ENCODE data around the gene PI4K2A. TPM values are rescaled to one million over a fixed set of nuclear protein-coding genes. Genes with fewer than 3 reads are reported as not detected.

Gene PI4K2A
- total and polyA plus RNA-seq, 2 of the 13 experiments (the other 11 are each of a cell fraction or from before 2014, with no cell fraction given): 10.9 to 14.3 TPM

DNA sequence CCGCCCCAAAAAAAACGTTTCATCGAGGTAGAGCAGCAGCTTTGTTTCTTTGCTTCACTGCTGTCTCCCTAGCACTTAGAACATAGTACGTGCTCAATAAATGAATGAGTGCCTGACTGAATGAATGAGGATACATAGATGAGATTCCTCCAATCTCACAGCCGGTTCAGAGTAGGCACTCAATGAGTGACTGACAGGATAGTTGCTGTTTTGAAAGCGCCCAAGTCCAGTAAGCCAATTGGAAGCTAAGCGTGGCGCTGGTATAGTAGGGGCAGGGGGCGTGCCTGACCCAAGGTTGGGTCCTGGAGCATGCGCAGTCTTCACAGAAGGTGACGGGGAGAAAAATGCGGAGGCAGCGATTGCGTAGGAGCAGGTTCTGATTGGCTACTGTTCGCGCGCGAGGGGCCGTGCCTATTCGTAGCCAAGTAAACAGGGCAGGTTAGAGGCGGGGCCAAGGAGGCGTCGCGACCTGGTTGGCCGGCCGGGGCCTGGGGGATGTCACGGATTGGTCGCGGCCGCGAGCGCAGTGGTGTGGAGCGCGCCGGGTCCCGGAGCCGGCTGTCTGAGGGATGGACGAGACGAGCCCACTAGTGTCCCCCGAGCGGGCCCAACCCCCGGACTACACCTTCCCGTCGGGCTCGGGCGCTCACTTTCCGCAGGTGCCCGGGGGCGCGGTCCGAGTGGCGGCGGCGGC is at the start of gene PI4K2A (continued):
- TF ChIP-seq FOSL1 (CRISPR knock-in tag; IDR thresholded peaks at IDR 0.05; ENCODE audit: borderline replicate concordance): no peak
- no peak for TF ChIP-seq SETDB1 (CRISPR knock-in tag; IDR thresholded peaks at IDR 0.05; ENCODE audit: borderline replicate concordance)
- TF ChIP-seq CEBPB (IDR thresholded peaks at IDR 0.05; ENCODE audit: borderline replicate concordance, low read depth, low read length): peak; percentile 85; the same call in 1 of the 2 replicates
- TF ChIP-seq PLRG1 (conservative IDR thresholded peaks at IDR 0.05): no peak
- TF ChIP-seq ZNF670 (CRISPR knock-in tag; IDR thresholded peaks at IDR 0.05; ENCODE audit: borderline replicate concordance): no peak
- TF ChIP-seq, protein P1, sequence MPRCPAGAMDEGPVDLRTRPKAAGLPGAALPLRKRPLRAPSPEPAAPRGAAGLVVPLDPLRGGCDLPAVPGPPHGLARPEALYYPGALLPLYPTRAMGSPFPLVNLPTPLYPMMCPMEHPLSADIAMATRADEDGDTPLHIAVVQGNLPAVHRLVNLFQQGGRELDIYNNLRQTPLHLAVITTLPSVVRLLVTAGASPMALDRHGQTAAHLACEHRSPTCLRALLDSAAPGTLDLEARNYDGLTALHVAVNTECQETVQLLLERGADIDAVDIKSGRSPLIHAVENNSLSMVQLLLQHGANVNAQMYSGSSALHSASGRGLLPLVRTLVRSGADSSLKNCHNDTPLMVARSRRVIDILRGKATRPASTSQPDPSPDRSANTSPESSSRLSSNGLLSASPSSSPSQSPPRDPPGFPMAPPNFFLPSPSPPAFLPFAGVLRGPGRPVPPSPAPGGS (CRISPR knock-in tag; IDR thresholded peaks at IDR 0.05): no peak; the same call in none of the 2 replicates
- TF ChIP-seq SNRNP70 (IDR thresholded peaks at IDR 0.05; ENCODE audit: low read depth, low read length): no peak
- no peak for TF ChIP-seq ZNF317 (CRISPR knock-in tag; IDR thresholded peaks at IDR 0.05)
- TF ChIP-seq ZNF609 (CRISPR knock-in tag; IDR thresholded peaks at IDR 0.05; ENCODE audit: borderline replicate concordance): no peak
- TF ChIP-seq CERS6 (CRISPR knock-in tag; IDR thresholded peaks at IDR 0.05): no peak
- TF ChIP-seq TBX2 (CRISPR knock-in tag; IDR thresholded peaks at IDR 0.05; ENCODE audit: borderline replicate concordance): peak; percentile 68; the same call in 1 of the 2 replicates
- no peak for TF ChIP-seq ZNF672 (CRISPR knock-in tag; IDR thresholded peaks at IDR 0.05)
- no peak for TF ChIP-seq ZNF724P (CRISPR knock-in tag; IDR thresholded peaks at IDR 0.05; ENCODE audit: borderline replicate concordance)
- TF ChIP-seq ZNF382 (CRISPR knock-in tag; IDR thresholded peaks at IDR 0.05; ENCODE audit: borderline replicate concordance): no peak
- TF ChIP-seq, protein P2, sequence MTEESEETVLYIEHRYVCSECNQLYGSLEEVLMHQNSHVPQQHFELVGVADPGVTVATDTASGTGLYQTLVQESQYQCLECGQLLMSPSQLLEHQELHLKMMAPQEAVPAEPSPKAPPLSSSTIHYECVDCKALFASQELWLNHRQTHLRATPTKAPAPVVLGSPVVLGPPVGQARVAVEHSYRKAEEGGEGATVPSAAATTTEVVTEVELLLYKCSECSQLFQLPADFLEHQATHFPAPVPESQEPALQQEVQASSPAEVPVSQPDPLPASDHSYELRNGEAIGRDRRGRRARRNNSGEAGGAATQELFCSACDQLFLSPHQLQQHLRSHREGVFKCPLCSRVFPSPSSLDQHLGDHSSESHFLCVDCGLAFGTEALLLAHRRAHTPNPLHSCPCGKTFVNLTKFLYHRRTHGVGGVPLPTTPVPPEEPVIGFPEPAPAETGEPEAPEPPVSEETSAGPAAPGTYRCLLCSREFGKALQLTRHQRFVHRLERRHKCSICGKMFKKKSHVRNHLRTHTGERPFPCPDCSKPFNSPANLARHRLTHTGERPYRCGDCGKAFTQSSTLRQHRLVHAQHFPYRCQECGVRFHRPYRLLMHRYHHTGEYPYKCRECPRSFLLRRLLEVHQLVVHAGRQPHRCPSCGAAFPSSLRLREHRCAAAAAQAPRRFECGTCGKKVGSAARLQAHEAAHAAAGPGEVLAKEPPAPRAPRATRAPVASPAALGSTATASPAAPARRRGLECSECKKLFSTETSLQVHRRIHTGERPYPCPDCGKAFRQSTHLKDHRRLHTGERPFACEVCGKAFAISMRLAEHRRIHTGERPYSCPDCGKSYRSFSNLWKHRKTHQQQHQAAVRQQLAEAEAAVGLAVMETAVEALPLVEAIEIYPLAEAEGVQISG (CRISPR knock-in tag; IDR thresholded peaks at IDR 0.05): 0 out of 2 replicates have a peak, but pooled peaks have one; percentile 8
